HL-60/S4 (cell line): Measurements from ENCODE around the gene RAD51C.
"Not testable (repeated sequence)": the region's sequence is repeated elsewhere in the genome, so short reads cannot be mapped to it uniquely, and the experiment has no call there.

Source experiments
- in situ Hi-C: fragments of 300-500 bp; cut with MboI; formaldehyde crosslinking; loops from 2 replicates; pipeline ENCODE4 v1.14.3; 2022; ENCODE audit warnings: low sequenced_read_pairs

The RAD51C gene

DNA sequence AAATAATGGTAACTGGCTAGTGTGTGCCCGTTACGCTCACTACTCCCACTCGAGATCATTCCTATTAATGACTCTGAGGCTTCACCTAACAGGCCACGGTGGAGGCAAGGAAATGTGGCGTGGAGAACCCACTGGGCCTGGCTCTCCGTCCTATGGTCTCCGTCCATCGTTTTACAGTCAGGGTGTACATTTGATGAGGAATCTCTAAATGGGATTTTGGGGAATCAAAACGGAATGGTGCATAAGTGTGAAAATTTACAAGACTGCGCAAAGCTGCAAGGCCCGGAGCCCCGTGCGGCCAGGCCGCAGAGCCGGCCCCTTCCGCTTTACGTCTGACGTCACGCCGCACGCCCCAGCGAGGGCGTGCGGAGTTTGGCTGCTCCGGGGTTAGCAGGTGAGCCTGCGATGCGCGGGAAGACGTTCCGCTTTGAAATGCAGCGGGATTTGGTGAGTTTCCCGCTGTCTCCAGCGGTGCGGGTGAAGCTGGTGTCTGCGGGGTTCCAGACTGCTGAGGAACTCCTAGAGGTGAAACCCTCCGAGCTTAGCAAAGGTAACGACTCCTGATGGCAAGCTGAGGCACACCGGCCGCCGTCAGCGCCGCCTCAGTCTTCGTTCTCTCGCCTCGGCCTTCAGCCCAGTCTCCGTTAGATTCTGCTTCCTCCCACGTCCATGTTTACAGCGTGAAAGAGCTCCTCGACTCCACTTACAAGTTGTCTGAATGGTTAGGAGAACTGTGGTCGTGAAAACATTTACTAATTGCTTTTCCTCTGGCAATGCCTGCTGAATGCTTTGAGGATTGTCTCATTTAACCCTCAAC, at the start of gene RAD51C:
TSS of gene RAD51C (plus strand) at position 364 of the 817 bp plus-strand sequence. CDS start at position 406, 42 bp downstream.
- in situ Hi-C loops, result no loop called here

DNA sequence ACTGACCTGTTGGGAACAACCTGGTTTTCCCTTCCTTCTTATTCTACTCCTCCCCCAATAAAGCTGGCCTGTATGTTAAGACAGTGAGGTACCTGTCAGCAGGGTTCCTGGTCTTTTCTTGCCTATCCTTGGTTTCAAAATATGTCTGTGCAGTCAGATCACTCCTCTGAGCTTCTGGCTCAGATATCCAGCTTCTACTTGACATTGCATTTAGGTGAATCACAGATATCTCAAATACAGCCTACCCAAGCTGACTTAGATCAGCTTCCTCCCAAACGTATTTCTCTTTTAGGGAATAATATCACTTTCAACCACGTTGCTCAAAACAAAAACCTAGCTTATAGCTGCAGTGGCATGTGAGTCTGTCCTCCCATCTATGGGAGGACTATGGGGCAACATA, 49.3 kb upstream of the RAD51C start:
- in situ Hi-C loops, result no loop called here

DNA sequence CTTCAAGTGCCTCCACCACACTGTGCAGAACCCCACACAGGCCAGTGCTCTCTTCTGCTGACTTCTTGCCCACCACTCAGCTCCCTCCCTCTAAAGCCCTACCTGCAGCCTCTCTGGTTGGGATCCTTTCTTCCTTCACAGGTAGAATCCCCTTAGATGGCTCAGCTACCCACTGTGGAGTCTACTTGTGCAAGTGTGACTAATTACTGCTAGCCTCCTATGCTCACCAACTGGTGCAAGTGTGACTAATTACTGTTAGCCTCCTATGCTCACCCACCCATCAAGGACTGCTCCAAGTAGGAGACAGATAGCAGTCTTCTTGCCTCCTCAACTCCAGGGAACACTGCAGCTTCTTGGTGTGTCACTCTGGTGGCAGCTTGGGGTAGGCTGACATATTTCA, 44.2 kb upstream of the RAD51C start:
- in situ Hi-C loops, result no loop called here

DNA sequence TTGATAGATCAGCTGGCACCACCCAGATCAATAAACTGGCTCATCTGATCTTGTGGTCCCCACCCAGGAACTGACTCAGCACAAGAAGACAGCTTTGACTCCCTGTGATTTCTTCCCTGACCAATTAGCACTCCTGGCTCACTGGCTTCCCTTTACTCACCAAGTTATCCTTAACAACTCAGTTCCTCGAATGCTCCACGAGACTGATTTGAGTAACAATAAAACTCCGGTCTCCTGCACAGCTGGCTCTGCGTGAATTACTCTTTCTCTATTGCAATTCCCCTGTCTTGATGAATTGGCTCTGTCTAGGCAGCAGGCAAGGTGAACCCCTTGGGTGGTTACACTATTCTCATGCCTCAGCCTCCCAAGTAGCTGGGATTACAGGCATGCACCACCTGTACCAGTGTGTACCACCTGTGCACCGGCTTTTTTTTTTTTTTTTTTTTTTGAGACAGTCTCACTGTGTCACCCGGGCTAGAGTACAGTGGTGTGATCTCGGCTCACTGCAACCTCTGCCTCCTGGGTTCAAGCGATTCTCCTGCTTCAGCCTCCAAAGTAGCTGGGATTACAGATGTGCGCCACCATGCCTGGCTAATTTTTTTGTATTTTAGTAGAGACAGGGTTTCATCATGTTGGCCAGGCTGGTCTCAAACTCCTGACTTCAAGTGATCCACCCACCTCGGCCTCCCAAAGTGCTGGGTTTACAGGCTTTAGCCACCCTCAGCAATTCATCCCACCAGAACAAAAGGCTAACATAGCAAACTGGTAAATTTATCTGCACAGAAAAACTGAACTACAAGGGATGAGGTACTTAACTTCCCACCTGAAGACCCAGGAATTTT, 34.2 kb upstream of the RAD51C start:
- in situ Hi-C loops, result not testable (repeated sequence)

DNA sequence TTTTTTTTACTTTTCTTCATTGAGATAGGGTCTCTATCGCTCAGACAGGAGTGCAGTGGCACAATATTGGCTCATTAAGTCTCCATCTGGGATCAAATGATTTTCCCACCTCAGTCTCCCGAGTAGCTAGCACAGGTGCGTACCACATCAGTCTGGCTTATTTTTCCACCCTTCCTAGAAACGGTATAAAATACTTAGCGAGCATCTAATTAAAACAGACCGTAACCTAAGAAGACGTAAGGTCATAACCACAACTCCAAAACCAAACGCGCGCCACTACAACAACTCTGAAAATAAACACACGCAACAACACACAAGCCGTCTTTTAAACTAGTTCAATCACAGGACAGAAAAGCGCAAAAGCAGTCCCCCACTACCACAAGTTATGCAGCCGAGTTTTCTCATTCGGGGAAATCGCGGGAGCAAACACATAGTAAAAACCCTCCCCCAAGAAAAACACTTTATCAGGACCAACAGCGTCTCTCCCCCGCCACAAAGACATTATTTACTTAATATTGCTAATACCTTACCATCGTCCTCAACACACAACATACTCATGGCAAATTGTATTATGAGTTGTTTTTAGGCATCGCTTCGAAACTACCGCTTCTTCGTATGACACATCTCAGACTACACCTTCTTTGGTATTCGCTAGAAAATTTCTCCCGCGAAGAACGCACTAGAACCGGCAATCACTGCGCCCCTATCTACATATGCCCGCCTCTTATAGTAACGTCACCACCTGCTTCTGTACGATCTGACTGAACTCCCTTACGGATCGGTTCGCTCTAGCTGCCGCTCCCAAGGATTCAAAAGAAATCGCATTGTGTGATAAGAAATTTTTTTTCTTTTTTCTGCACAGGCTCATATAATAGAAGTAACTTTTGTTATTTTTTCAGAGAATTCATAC, 33.3 kb upstream of the RAD51C start:
- in situ Hi-C loops, result no loop called here

DNA sequence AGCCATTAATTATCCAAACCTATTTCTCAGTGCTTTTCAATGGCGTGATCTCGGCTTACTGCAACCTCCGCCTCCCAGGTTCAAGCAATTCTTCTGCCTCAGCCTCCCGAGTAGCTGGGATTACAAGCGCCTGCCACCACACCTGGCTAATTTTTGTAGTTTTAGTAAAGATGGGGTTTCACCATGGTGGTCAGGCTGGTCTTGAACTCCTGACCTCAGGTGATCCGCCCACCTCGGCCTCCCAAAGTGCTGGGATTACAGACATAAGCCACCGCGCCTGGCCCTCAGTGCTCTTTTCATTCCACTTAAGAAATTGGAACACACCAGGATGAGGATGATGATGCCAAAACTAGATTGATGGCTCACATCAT, 32.7 kb upstream of the RAD51C start:
- in situ Hi-C loops, result not testable (repeated sequence)

DNA sequence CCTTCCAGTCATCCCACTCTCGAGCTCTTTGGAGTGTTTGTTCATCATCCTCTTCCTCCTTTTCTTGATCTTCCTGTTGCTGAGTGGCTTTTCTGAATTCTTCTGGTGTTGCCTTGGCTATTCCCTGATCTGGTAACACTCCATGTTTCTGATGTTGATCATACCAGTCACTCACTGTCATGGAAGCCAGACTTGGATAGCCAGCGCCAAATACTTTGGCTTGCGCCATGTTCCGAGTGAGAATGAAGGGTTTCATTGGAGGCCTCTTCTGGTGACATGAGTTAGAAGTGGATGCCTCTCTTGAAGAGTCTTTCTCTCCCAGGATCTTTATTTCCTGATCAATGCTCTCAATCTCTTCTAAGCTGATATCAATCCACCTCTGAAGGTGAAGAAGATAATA, 31.8 kb upstream of the RAD51C start:
- in situ Hi-C loops, result no loop called here

DNA sequence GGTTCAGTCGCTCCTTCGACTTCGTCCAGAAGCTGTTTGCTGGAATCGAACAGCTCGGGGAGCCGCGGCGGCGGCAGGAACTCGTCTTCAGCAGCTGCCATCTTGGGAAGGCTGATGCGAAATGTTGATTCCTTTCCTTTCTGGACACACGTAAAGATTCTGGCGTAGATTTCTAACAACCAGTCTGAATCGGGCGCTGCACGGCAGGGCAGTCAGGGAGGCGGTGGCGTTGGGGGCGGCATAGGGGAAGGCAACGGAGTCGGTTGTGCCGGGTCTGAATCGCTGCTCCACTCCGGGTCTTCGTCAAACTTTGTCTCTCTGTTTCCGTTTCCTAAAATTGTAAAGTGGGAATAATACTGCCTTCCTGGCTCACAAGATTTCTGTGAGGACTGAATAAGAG, 30.9 kb upstream of the RAD51C start:
- in situ Hi-C loops, result no loop called here

DNA sequence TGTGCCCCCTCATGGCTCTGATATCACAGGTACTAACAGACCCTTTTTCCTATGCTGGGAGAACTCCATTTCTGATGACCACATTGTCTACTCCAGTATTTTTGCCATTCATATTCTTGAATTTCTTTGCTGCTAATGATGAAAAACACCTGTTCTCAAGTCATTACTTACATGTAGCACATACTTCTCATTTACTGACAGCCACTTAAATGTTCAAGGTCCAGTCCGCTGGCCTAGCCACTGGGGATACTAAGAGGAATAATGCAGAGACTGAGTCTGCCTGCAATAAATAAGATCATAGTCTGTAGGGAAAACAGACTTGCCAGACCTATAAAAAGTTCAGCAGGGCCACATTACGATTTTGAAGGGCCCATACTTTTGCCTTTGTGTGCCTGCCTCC, 28.1 kb upstream of the RAD51C start:
- in situ Hi-C loops, result no loop called here

DNA sequence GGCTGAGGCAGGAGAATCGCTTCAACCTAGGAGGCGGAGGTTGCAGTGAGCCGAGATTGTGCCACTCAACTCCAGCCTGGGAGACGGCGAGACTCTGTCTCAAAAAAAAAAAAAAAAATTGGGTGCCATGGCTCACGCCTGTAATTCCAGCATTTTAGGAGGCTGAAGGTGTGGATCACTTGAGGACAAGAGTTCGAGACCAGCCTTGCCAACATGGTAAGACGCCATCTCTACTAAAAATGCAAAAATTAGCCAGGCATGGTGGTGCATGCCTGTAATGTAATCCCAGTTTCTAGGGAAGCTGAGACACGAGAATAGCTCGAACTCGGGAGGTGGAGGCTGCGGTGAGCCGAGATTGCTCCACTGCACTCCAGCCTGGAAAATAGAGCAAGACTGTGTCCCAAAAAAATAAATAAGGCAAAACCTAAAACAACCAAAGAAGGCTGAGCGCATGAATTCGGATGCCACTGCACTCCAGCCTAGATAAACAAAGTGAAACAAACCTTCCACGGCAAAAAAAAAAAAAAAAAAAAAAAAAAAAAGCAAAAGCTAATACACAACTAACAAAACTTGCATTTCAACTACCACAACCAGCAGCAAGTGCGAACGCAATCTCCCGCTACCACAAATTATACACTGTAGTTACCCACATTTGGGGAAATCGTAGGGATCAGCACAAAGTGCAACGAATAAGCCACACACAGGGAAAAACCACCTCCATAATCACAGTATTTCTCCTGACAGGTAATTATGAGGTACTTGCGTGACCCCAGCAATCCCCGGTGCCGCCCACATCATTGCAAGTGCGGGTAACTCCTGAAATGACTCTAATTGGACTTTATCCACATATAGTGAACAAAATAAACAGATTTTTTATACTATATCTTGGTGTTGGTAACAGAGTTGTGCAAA, 26.2 kb upstream of the RAD51C start:
- in situ Hi-C loops, result no loop called here

DNA sequence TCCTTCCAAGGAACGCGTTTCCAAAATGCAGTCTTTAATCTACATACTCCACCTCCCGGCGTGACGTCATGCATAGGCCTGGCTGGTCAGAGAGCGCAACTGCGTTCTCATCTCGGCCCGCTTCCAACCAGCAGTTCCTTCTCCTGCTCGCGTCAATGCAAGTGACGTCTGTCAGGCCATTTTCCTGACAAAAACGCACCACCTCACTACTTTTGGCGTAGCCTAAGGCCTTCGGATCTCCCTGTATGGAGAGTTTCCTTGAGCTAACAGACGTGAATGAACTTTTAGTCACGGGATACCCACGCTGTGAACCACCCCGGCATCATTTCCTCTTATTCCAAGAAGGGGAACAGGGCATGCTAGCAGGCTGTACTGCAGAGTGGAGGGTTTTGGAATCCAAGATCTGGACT, 25.5 kb upstream of the RAD51C start:
- in situ Hi-C loops, result no loop called here

DNA sequence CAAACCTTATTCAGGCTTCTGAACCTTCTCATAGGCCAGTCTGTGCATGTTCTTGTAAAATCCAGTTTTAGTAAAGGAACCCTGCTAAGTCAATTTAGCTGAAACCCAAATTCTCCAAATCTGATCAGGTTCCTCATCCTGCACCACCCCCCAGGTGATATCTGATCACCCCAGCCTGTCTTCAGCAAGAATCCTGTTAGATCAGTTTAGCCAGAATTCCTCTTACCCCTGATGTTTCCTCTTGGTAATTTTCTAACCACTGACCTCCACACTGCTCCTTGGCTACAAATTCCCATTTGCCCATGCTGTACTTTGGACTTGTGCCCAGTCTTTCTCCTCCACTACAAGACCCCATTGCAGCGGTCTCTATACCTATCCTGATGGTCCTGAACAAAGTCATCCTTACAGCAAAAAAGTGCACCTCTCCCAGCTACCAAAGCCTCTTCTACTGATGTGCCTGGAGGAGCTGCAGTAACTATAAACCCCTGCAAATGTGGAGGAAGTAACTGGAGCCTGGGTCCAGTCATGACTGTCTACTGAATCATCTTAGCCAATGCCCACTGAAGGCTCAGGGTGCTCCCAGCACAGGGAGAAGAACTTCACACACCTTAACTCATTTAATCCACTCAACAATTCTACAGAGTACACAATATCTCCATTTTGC, 24.3 kb upstream of the RAD51C start:
- in situ Hi-C loops, result no loop called here

DNA sequence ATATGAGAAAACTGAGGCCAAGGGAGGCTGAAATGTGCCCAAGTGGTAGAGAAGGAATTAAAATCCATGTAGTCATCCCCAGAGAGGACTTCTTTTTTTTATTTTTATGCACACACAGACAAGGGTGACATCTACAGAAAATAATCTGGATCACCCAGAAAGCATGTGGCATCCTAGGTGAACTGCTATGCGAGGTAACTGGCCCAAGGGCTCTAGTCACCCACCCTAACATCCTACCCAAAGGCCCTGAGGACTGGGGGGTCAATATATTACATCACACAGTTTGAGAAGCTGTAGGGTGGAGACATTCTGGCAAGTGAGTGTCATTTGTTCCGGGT, 23.8 kb upstream of the RAD51C start:
- in situ Hi-C loops, result no loop called here

DNA sequence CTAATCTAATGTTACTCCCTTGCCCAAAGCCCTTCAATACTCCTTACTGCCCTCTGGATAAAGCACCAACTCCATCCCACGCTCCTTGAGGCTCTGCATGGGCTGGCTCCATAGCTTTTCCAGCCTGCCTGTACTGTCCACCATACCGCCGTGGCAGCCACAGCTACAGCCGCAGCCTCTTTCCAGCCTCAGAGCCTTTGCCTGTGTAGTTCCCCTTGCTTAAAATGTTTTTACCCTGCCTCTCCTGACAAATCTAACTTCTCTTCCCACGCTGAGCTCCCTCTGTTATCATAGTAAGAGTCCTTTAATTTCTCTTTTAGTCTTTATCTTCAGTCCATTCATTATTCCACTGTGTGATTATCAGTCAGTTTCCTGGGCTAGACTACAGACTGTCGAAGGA, 22.5 kb upstream of the RAD51C start:
- in situ Hi-C loops, result no loop called here

DNA sequence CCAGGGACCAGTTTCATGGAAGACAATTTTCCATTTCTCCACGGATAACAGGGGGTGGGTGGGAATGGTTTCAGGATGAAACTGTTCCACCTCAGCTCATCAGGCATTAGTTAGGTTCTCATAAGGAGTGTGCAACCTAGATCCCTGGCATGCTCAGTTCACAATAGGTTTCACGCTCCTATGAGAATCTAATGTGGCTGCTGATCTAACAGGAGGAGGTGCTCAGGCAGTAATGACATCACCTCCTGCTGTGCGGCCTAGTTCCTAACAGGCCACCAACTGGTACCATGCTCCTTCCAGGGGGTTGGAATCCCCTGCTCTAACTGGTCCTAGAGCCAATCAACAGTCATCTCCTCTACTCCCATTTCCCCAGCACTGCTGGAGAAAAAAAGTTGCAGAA, 20.4 kb upstream of the RAD51C start:
- in situ Hi-C loops, result no loop called here

DNA sequence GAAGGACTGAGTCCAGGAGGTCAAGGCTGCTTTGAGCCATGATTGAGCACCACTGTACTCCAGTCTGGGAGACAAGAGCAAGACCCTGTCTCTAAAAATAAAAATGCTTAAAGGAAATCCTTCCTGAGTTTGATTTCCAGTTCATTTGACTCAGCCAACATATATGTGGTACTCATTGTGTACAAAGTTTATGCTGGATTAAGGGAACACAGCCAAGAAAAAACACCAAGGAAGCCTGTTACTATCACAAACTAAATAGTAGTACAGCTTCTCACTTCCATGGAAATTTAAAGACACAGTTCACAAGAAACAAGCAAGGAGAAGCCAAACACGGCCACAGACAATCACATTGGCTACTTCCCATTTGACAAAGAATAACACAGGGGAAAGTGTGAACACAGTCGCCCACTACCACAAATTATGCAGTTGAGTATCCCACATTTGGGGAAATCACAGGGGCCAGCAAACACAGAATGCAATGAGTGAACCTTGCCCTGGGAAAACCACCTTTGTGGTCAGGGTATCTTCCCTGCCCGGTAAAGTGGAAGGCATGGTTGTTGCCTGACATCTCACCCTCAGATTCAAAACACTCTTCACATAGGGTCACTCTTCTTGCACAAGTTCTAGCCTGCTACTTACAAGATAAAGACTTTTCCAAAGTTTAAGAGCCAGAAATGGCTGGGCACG, 15.1 kb upstream of the RAD51C start:
- in situ Hi-C loops, result no loop called here

DNA sequence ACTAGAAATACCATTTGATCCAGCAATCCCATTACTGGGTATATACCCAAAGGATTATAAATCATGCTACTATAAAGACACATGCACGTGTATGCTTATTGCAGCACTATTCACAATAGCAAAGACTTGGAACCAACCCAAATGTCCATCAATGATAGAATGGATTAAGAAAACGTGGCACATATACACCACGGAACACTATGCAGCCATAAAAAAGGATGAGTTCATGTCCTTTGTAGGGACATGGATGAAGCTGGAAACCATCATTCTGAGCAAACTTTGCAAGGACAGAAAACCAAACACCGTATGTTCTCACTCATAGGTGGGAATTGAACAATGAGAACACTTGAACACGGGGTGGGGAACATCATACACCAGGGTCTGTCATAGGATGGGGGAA, 14.1 kb upstream of the RAD51C start:
- in situ Hi-C loops, result not testable (repeated sequence)

DNA sequence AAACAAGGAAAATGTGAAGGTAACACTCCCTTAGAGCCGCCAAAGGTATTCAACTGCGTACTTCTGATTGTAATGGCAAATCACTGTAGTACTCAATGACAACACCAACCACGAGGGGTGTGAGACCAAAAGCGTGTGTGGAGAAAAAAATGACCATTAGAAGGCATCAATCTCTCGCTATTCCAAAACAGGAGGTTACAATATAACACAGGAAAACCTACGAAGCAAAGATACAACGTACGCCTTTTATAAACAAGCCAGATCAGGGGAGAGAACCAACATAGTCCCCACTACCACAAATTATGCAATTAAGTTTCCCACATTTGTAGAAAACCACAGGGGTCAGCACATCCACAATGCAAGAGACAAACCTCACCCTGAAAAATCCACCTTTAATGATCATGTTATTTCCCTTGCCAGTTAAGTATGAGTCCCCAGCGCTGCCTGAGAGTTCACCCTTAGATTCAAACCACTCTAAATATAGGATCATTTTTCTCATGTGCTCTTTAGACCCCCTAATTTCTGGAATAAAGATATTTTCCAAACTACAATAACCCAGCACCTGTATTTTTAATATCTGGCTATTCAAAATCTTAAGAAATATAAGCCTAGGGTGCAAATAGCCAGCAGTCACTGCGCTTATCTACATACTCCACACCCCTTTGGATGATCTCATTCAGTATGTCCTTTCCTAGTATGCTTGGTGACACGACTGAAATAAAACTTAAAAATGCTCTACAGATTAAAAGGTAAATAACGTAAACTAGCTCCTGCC, 13.0 kb upstream of the RAD51C start:
- in situ Hi-C loops, result no loop called here

DNA sequence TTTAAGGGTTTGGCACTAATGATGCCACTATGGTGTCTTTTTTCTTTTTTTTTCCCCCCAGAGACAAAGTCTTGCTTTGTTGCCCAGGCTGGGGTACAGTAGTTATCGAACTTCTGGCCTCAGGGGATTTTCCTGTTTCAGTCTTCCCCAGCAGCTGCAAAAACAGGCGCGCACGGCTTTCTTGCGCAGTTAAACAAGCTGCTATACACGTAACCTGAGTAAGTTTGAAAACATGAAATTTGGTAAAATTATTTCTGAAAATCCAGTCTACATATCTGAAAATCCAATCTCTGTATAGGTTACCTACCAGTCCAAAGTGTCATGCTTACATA, 12.4 kb upstream of the RAD51C start:
- in situ Hi-C loops, result no loop called here
